Measurements from ENCODE around the gene FCHSD1.

DNA sequence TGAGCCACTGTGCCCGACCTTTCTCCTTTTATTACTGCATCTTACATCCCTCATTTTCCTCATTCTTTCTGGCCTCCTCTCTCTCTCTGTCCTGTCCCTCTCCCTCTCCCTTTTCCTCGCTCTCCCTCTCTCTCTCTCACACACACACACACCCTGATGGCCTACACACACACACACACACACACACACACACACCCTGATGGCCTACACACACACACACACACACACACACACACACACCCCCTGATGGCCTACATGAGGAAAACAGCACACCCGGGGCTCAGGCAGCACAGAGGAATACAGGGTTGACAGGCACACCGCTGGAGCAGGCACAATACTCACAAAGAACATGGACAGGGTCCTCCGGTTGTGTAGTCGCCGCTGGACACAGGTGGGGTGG, 3.8 kb upstream of the FCHSD1 start:
- no peak for TF ChIP-seq POLR2A (IDR thresholded peaks at IDR 0.05)
- TF ChIP-seq, protein P1, sequence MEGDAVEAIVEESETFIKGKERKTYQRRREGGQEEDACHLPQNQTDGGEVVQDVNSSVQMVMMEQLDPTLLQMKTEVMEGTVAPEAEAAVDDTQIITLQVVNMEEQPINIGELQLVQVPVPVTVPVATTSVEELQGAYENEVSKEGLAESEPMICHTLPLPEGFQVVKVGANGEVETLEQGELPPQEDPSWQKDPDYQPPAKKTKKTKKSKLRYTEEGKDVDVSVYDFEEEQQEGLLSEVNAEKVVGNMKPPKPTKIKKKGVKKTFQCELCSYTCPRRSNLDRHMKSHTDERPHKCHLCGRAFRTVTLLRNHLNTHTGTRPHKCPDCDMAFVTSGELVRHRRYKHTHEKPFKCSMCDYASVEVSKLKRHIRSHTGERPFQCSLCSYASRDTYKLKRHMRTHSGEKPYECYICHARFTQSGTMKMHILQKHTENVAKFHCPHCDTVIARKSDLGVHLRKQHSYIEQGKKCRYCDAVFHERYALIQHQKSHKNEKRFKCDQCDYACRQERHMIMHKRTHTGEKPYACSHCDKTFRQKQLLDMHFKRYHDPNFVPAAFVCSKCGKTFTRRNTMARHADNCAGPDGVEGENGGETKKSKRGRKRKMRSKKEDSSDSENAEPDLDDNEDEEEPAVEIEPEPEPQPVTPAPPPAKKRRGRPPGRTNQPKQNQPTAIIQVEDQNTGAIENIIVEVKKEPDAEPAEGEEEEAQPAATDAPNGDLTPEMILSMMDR (IDR thresholded peaks at IDR 0.05): no peak
- TF ChIP-seq EP300 (IDR thresholded peaks at IDR 0.05): no peak
- no peak for TF ChIP-seq POLR2AphosphoS5 (IDR thresholded peaks at IDR 0.05)
